Lower leg skin (tissue), 4 donors: Measurements from ENCODE around the gene PLK3. TPM values are rescaled to one million over a fixed set of nuclear protein-coding genes. Genes with fewer than 3 reads are reported as not detected.
"Not testable (repeated sequence)": the region's sequence is repeated elsewhere in the genome, so short reads cannot be mapped to it uniquely, and the experiment has no call there.

Source experiments
- DNase-seq, 2 donors: peaks; one replicate each; pipeline ENCODE4 v3.0.0-alpha.2; 2019; ENCODE audit warnings: low spot score in 2 of 2
- H3K4me3 ChIP-seq: fragments of 200-600 bp; sonication (generic); 2 replicates; pipeline ENCODE4 v1.5.1; 2017; ENCODE audit warnings: mild to moderate bottlenecking, low read depth; ENCODE audit not compliant: poor library complexity, severe bottlenecking
- POLR2A ChIP-seq, 2 donors: fragments of 450-650 bp; IDR thresholded peaks; one replicate each; pipeline ENCODE4 v1.6.1; 2016 to 2017; ENCODE audit warnings: antibody characterized with exemption in 2 of 2, mild to moderate bottlenecking in 1 of 2, moderate library complexity in 1 of 2
- WGBS, 2 donors: methylation state at CpG; one replicate each; pipeline ENCODE4 v1.1.5; 2018; 5-methylcytosine and 5-hydroxymethylcytosine counted together
- intact Hi-C: fragments of 100-400 bp; cut with DNase I; formaldehyde crosslinking; loops from one replicate; pipeline ENCODE4 v1.15.0; 2023; ENCODE audit warnings: low total_unique reads
- total RNA-seq, 4 donors: library from RNA; depleted of rRNA; stranded (reverse); fragments of >200 nt; gene quantifications; one replicate each; pipeline ENCODE4 v1.1.0, GENCODE V29; 2016
- TF ChIP-seq, protein P1 (sequence below), 3 donors: fragments of 450-650 bp; IDR thresholded peaks; one replicate each; pipeline ENCODE4 v1.5.1; 2016; ENCODE audit warnings: antibody characterized with exemption in 3 of 3, mild to moderate bottlenecking in 3 of 3, moderate library complexity in 2 of 3

Gene PLK3
- total RNA-seq, 4 donors from 2014 or later: 39.7 to 80.9 (median 44.9) TPM

DNA sequence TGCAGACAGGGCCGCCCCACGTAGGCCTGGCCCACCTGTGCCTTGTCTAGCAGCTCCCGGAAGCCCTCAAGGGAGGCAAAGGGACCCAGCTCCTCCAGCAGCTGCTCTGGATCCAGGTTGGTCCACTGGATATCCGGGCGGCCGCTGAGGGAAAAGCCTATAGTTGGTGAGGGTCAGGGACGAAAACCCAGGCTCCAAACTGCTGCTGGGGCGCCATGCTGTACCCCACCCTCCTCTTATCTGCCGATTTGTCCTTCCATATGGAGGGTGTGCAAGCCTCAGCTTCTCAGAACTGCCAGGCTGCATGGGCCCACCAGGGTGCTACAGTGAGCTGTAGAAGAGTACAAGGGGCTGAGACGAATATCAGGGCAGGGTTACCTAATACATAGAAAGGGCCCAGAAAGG lies 30.7 kb downstream of the PLK3 start:
- DNase-seq: no peak
- intact Hi-C loops: loop anchor here (10.0 kb wide), 2 partner anchors 174 to 464 kb away; no protein-coding TSS in a partner anchor
- WGBS, 2 donors: 77 to 89% methylated on average over 10 of the region's 10 CpGs
- H3K4me3 ChIP-seq: no peak overlapping the region
- TF ChIP-seq, protein P1, sequence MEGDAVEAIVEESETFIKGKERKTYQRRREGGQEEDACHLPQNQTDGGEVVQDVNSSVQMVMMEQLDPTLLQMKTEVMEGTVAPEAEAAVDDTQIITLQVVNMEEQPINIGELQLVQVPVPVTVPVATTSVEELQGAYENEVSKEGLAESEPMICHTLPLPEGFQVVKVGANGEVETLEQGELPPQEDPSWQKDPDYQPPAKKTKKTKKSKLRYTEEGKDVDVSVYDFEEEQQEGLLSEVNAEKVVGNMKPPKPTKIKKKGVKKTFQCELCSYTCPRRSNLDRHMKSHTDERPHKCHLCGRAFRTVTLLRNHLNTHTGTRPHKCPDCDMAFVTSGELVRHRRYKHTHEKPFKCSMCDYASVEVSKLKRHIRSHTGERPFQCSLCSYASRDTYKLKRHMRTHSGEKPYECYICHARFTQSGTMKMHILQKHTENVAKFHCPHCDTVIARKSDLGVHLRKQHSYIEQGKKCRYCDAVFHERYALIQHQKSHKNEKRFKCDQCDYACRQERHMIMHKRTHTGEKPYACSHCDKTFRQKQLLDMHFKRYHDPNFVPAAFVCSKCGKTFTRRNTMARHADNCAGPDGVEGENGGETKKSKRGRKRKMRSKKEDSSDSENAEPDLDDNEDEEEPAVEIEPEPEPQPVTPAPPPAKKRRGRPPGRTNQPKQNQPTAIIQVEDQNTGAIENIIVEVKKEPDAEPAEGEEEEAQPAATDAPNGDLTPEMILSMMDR (IDR thresholded peaks at IDR 0.05): no peak
- no peak for TF ChIP-seq POLR2A (IDR thresholded peaks at IDR 0.05)

DNA sequence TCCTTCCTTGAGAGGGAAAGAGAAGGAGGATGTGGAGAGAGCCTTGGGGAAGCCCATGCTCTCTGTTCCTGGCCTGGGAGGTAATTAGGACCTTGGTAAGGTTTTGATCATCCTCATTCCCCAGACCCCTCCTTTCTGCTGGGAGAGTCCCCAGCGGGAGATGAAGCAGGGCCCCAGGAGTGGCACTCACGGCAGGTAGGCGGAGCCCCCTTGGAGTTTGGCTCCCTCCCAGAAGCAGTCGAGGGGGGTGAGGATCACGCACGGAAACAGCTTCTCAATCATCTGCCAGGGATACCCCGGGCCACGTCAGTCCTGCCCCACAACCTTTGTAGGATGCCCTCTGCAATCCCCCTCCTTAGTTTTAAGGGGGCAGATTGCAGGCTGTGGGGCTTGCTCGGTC lies 31.3 kb downstream of the PLK3 start:
- no peak overlapping the region for H3K4me3 ChIP-seq
- intact Hi-C loops: loop anchor here (10.0 kb wide), 2 partner anchors 173 to 463 kb away; no protein-coding TSS in a partner anchor
- no peak for DNase-seq
- TF ChIP-seq POLR2A (IDR thresholded peaks at IDR 0.05): no peak
- TF ChIP-seq, protein P1 (IDR thresholded peaks at IDR 0.05): no peak
- 40 to 48% methylated on average over 9 of the region's 9 CpGs for WGBS, 2 donors

DNA sequence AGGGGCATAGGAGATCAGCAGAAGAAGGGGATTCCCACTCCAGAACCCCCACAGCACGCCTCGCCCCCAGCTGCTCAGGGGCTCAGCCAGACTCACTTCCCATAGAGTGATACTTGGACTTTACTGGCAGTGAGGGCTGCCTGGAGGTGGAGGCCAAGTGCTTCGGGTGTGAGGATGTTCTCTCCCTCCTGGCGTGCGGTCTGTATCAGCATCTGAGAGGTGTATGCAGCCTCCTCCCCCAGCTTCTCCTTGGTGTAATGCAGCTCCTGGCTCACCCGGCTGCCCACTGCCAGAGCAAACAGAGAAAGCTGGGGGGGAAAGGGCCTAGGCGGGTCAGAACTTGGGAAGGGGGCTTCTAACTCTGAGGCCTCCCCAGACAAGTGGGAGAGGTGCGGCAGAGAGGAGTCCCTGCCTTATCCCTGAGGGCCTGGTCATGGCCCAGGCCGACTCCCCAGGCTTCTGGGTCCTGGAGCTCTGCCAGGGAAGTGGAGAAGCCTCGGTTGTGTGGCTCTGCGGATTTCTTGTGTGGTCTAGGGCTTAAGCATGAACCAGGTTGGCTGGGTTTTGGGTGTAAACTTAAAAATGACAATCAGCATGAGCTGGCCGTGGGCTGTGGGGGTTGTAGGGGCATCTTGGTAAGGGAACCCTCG lies 32.0 kb downstream of the PLK3 start:
- H3K4me3 ChIP-seq: no peak overlapping the region
- DNase-seq: no peak
- 77 to 86% methylated on average over 11 to 12 of the region's 13 CpGs for WGBS, 2 donors
- intact Hi-C loops: loop anchor here (10.0 kb wide), 2 partner anchors 173 to 463 kb away; no protein-coding TSS in a partner anchor
- TF ChIP-seq, protein P1 (IDR thresholded peaks at IDR 0.05): no peak
- no peak for TF ChIP-seq POLR2A (IDR thresholded peaks at IDR 0.05)

DNA sequence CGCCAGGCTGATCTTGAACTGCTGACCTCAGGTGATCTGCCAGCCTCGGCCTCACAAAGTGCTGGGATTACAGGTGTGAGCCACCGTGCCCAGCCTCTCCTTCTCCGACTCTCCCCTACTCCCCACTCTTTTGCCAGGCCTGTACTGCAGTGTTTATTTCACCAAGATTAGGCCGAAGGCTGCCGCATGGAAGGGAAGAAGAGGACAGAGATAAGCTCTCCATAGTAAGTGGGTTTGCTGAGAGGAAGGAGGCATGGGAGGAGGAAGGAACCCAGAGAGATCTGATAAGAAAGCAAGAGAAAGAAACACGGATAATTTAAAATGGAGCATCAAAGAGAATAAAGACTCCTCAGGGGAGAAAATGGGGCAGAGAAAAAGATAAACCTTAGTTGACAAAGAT lies 34.2 kb downstream of the PLK3 start:
- intact Hi-C loops: loop anchor here (10.0 kb wide), 2 partner anchors 170 to 460 kb away; no protein-coding TSS in a partner anchor
- DNase-seq: no peak
- no peak for TF ChIP-seq POLR2A (IDR thresholded peaks at IDR 0.05)
- TF ChIP-seq, protein P1 (IDR thresholded peaks at IDR 0.05): no peak
- WGBS, 2 donors: 69 to 86% methylated on average over 7 of the region's 7 CpGs
- no peak overlapping the region for H3K4me3 ChIP-seq

DNA sequence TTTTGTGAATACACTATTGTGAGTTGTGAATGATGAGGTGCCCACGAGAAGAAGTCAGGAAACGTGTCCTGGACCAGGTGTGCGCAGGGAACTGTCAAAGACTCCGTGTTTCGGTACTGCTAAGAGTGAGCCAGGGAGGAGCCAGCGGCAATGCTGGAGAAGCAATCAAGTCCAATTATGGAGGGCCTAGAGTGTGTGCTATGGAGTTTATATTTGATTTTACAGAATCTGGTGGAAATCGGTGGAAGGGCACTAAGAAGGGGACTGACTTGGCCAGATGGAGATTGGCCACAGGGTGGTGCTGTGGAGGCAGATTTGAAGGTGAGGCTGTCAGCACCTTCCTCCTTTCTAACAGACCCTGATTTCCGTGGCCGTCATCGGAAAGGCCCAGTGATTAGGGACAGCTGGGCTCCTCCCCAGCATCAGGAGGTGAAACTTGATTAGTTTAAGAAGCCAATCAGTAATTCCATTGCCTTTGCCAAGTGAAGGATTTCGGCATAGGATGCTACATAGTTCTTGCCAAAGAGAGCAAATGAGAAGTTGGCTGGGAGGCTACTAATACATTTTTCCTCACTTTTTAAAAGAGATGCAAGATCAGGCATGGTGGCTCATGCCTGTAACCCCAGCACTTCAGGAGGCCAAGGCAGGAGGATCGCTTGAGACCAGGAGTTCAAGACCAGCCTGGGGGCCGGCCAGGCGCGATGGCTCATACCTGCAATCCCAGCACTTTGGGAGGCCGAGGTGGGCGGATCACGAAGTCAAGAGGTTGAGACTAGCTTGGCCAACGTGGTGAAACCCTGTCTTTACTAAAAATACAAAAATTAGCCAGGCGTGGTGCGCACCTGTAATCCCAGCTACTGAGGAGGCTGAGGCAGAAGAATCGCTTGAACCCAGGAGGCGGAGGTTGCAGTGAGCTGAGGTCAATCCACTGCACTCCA lies 35.8 kb downstream of the PLK3 start:
- TF ChIP-seq POLR2A (IDR thresholded peaks at IDR 0.05): no peak
- TF ChIP-seq, protein P1 (IDR thresholded peaks at IDR 0.05): peak in 1 of 3 donors; percentile 56
- 60 to 61% methylated on average over 23 of the region's 23 CpGs for WGBS, 2 donors
- no peak overlapping the region for H3K4me3 ChIP-seq
- intact Hi-C loops: loop anchor here (10.0 kb wide), 2 partner anchors 169 to 459 kb away; no protein-coding TSS in a partner anchor
- peak; percentile 74 to 97 for DNase-seq

DNA sequence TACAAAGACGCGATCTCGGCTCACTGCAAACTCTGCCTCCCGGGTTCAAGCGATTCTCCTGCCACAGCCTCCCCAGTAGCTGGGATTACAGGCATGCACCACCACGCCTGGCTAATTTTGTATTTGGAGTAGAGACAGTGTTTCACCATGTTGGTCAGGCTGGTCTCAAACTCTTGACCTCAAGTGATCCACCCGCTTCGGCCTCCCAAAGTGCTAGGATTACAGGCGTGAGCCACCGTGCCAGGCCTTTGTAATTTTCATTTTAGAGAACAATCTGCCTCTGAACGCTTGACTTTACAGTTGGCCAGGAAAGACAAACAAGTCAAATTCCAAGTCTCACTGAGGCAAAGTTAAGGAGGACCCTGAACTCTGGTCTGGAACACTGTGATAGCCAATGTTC lies 38.1 kb downstream of the PLK3 start:
- WGBS, 2 donors: 90 to 93% methylated on average over 11 of the region's 11 CpGs
- intact Hi-C loops: loop anchor here (10.0 kb wide), 2 partner anchors 167 to 457 kb away; no protein-coding TSS in a partner anchor

More for the DNA sequence above, 38.1 kb downstream of the PLK3 start:
- H3K4me3 ChIP-seq, DNase-seq: not testable (repeated sequence)
